CD14-positive monocyte (primary cell): ENCODE measurements around the gene MXD4. TPM values are rescaled to one million over a fixed set of nuclear protein-coding genes. Genes with fewer than 3 reads are reported as not detected.
A peak's percentile ranks its signal among the peaks of the same experiment; 100 is the strongest.

Experiments used
- DNase-seq, 3 donors: peaks; one replicate each; pipeline ENCODE4 v3.0.0-alpha.2; 2011 to 2022
- H2AFZ ChIP-seq: 2 replicates; pipeline ENCODE4 v1.6.0; 2012; ENCODE audit warnings: mild to moderate bottlenecking, low read depth, low read length, inconsistent platforms; ENCODE audit not compliant: insufficient read depth, poor library complexity, severe bottlenecking
- H3K27ac ChIP-seq, 2 donors: 1 replicate in 1 of 2; 2 replicates in 1 of 2; pipeline ENCODE4 v1.5.1; 2012 to 2013; ENCODE audit warnings: low read length in 2 of 2, control low read depth in 1 of 2, inconsistent platforms in 1 of 2, low read depth in 1 of 2, mild to moderate bottlenecking in 1 of 2
- H3K27me3 ChIP-seq, 2 donors: one replicate each; pipeline versions ENCODE4 v1.6.0 to v1.6.1; 2011 to 2013; ENCODE audit warnings: low read length in 2 of 2; ENCODE audit not compliant: control insufficient read depth in 2 of 2, insufficient read depth in 2 of 2
- H3K36me3 ChIP-seq, 2 donors: replicated peaks in 1 of 2; 1 replicate in 1 of 2; 2 replicates in 1 of 2; pipeline versions ENCODE4 v1.5.1 to v1.6.1; 2012 to 2013; ENCODE audit warnings: low read length in 2 of 2, control low read depth in 1 of 2, inconsistent platforms in 1 of 2, mild to moderate bottlenecking in 1 of 2; ENCODE audit not compliant: insufficient read depth in 2 of 2, control insufficient read depth in 1 of 2
- H3K4me1 ChIP-seq, 2 donors: 1 replicate in 1 of 2; 2 replicates in 1 of 2; pipeline versions ENCODE4 v1.5.1 to v1.6.1; 2012 to 2013; ENCODE audit warnings: low read length in 2 of 2, control low read depth in 1 of 2, inconsistent platforms in 1 of 2, mild to moderate bottlenecking in 1 of 2, moderate library complexity in 1 of 2; ENCODE audit not compliant: insufficient read depth in 2 of 2, control insufficient read depth in 1 of 2
- H3K4me2 ChIP-seq: replicated peaks from 2 replicates; pipeline ENCODE3; 2012; ENCODE audit warnings: low read length, moderate library complexity, mild to moderate bottlenecking; ENCODE audit not compliant: poor library complexity, severe bottlenecking; ENCODE audit errors: extremely low read depth
- H3K4me3 ChIP-seq, 3 experiments: fragments of 200-600 bp in 1 of 3; sonication (generic) in 1 of 3; replicated peaks in 1 of 3; 1 replicate in 2 of 3; 2 replicates in 1 of 3; pipeline ENCODE4 v1.5.1; 2011 to 2013; ENCODE audit warnings: low read length in 3 of 3, mild to moderate bottlenecking in 3 of 3, control low read depth in 2 of 3, low read depth in 2 of 3, inconsistent platforms in 1 of 3, moderate library complexity in 1 of 3
- H3K79me2 ChIP-seq: 2 replicates; pipeline ENCODE4 v1.6.0; 2012; ENCODE audit warnings: mild to moderate bottlenecking, control low read depth, inconsistent platforms, low read length, moderate library complexity; ENCODE audit not compliant: insufficient read depth
- H3K9ac ChIP-seq: 2 replicates; pipeline ENCODE4 v1.6.0; 2017; ENCODE audit warnings: low read length, mild to moderate bottlenecking; ENCODE audit not compliant: insufficient read depth, poor library complexity, severe bottlenecking
- H3K9me3 ChIP-seq, 2 donors: replicated peaks in 1 of 2; 1 replicate in 1 of 2; 2 replicates in 1 of 2; pipeline versions ENCODE4 v1.5.1 to v1.6.1; 2012 to 2013; ENCODE audit warnings: low read length in 2 of 2, control low read depth in 1 of 2; ENCODE audit not compliant: control insufficient read depth in 1 of 2, insufficient read depth in 1 of 2
- H4K20me1 ChIP-seq: 2 replicates; pipeline ENCODE4 v1.6.0; 2012; ENCODE audit warnings: mild to moderate bottlenecking, low read length, control low read depth, moderate library complexity; ENCODE audit not compliant: insufficient read depth
- H3K27ac Mint-ChIP-seq, 7 donors: one replicate each; pipeline ENCODE4 v1.8.0; 2020; ENCODE audit warnings: mild to moderate bottlenecking in 7 of 7, mixed read lengths in 7 of 7, moderate library complexity in 6 of 7, inconsistent platforms in 2 of 7
- H3K27me3 Mint-ChIP-seq, 3 donors: one replicate each; pipeline ENCODE4 v1.8.0; 2021 to 2022; ENCODE audit warnings: low read depth in 3 of 3, mild to moderate bottlenecking in 3 of 3, mixed read lengths in 3 of 3, moderate library complexity in 3 of 3, inconsistent platforms in 1 of 3
- H3K36me3 Mint-ChIP-seq, 2 donors: one replicate each; pipeline ENCODE4 v1.8.0; 2020; ENCODE audit warnings: mixed read lengths in 2 of 2, inconsistent platforms in 1 of 2, mild to moderate bottlenecking in 1 of 2
- H3K4me1 Mint-ChIP-seq: one replicate; pipeline ENCODE4 v1.8.0; 2020; ENCODE audit warnings: mild to moderate bottlenecking, mixed read lengths
- H3K4me3 Mint-ChIP-seq, 2 donors: one replicate each; pipeline ENCODE4 v1.8.0; 2020; ENCODE audit warnings: mild to moderate bottlenecking in 2 of 2, mixed read lengths in 2 of 2, moderate library complexity in 1 of 2
- H3K9me3 Mint-ChIP-seq, 7 donors: one replicate each; pipeline ENCODE4 v1.8.0; 2020 to 2022; ENCODE audit warnings: mixed read lengths in 7 of 7, mild to moderate bottlenecking in 6 of 7, moderate library complexity in 6 of 7, inconsistent platforms in 2 of 7
- CTCF ChIP-seq: fragments of 200-600 bp; IDR thresholded peaks from one replicate; pipeline ENCODE4 v1.8.0; 2022; ENCODE audit warnings: antibody characterized with exemption, mild to moderate bottlenecking
- WGBS: methylation state at CpG from one replicate; pipeline ENCODE4 v1.1.5; 2013; ENCODE audit warnings: missing lambda C conversion rate; ENCODE audit not compliant: insufficient coverage; 5-methylcytosine and 5-hydroxymethylcytosine counted together
- intact Hi-C, 2 donors: fragments of 100-400 bp; cut with micrococcal nuclease; formaldehyde crosslinking; loops; one replicate each; pipeline versions ENCODE4 v1.15.0 to v1.15.1; 2023
- polyA plus RNA-seq, 3 donors: library from polyadenylated mRNA; depleted of rRNA in 1 of 3; unstranded in 2 of 3; stranded (reverse) in 1 of 3; fragments of 300-500 nt in 2 of 3; fragments of >200 nt in 1 of 3; fragmentation: Illumina TruSeq in 2 of 3; gene quantifications; 1 replicate in 2 of 3; 2 replicates in 1 of 3; pipeline ENCODE4 v1.2.3, GENCODE V29; 2012 to 2021

MXD4 gene
- polyA plus RNA-seq, 3 donors: 24.5 to 39.4 (median 35.9) TPM

- no peaks in the 10 kb centered on the region for H3K36me3 ChIP-seq
- H3K4me2 ChIP-seq: no peak overlapping the region
- H3K4me1 ChIP-seq: no peaks in the 10 kb centered on the region
- H3K9me3 Mint-ChIP-seq: peaks cover 11 to 26% (median 20%) of the 10 kb centered on the region in 7 donors
- no peak overlapping the region for H3K27ac ChIP-seq
- no peak overlapping the region for H3K27ac Mint-ChIP-seq
- no peaks in the 10 kb centered on the region for H3K27me3 ChIP-seq
- H4K20me1 ChIP-seq: no peaks in the 10 kb centered on the region
- intact Hi-C loops: no loop called here
- no peak for TF ChIP-seq CTCF
- no peaks in the 10 kb centered on the region for H3K79me2 ChIP-seq
- H3K27me3 Mint-ChIP-seq: peaks cover 0 to 4% (median 3%) of the 10 kb centered on the region in 3 donors
- no peaks in the 10 kb centered on the region for H3K4me1 Mint-ChIP-seq
- H2AFZ ChIP-seq: no peak overlapping the region
- peak in 1 of 3 donors; percentile 20 for DNase-seq
- no peak overlapping the region for H3K4me3 ChIP-seq
- whole genome bisulfite sequencing: 100% methylated on average over 2 of the region's 11 CpGs
- H3K9me3 ChIP-seq: peaks cover 0 to 16% of the 10 kb centered on the region in 2 donors
- no peaks in the 10 kb centered on the region for H3K36me3 Mint-ChIP-seq
- no peak overlapping the region for H3K4me3 Mint-ChIP-seq
- H3K9ac ChIP-seq: no peak overlapping the region
These were observed 44.0 kb upstream of the MXD4 start for GRCh38 chr4:2305766-2306501.

GRCh38 chr4:2304877-2305561, 43.1 kb upstream of the MXD4 start:
- 93% methylated on average over 41 of the region's 41 CpGs for WGBS
- Mint-ChIP-seq H3K4me3 (no peak overlapping the region), H3K36me3 (no peaks in the 10 kb centered on the region), H3K27ac (no peak overlapping the region), H3K9me3 (peaks cover 7 to 19% (median 15%) of the 10 kb centered on the region in 7 donors), H3K4me1 (no peaks in the 10 kb centered on the region), H3K27me3 (peaks cover 0 to 4% (median 3%) of the 10 kb centered on the region in 3 donors)
- Histone ChIP-seq H4K20me1 (no peaks in the 10 kb centered on the region), H3K36me3 (no peaks in the 10 kb centered on the region), H3K4me2 (no peak overlapping the region), H3K4me1 (no peaks in the 10 kb centered on the region), H3K9me3 (peaks cover 0 to 16% of the 10 kb centered on the region in 2 donors), H3K9ac (no peak overlapping the region), H3K27ac (no peak overlapping the region), H2AFZ (no peak overlapping the region), H3K79me2 (no peaks in the 10 kb centered on the region), H3K27me3 (no peaks in the 10 kb centered on the region), H3K4me3 (no peak overlapping the region)
- no peak for TF ChIP-seq CTCF
- no peak for DNase-seq
- intact Hi-C loops: no loop called here
